ENCODE results near the gene CBR3.

DNA sequence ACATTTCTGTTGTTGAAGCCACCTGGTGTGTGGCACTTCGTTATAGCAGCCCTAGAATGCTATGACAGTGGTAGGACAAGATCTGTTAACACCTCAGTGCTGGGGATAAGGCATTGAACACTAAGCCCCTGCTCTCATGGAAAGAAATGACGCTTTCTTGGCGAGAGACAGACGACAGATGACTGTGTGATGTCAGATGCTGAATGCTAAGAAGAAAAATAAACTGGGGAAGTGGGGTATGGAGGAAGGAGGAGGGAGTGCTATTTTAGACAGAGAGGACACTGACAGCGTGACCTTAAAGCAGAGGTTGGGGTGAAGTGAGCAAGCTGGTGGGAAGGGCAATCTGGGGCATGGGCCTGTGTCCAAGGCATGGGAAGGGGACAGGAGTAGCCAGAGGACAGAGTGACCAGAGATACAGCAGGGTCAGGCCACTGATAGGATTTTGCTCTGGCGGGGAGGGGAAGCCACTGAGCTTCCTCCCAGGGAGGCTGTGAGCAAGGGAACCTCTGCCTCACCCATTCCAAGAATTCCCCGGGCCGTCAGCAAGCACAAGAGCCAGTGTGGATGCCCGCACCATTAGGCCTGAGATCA, 37.0 kb downstream of the CBR3 start:
- TF ChIP-seq, protein P1, sequence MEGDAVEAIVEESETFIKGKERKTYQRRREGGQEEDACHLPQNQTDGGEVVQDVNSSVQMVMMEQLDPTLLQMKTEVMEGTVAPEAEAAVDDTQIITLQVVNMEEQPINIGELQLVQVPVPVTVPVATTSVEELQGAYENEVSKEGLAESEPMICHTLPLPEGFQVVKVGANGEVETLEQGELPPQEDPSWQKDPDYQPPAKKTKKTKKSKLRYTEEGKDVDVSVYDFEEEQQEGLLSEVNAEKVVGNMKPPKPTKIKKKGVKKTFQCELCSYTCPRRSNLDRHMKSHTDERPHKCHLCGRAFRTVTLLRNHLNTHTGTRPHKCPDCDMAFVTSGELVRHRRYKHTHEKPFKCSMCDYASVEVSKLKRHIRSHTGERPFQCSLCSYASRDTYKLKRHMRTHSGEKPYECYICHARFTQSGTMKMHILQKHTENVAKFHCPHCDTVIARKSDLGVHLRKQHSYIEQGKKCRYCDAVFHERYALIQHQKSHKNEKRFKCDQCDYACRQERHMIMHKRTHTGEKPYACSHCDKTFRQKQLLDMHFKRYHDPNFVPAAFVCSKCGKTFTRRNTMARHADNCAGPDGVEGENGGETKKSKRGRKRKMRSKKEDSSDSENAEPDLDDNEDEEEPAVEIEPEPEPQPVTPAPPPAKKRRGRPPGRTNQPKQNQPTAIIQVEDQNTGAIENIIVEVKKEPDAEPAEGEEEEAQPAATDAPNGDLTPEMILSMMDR (IDR thresholded peaks at IDR 0.05) = no peak
- no peak for TF ChIP-seq POLR2A (IDR thresholded peaks at IDR 0.05)
